Fibroblast of villous mesenchyme (primary cell): Measurements from ENCODE around the gene ZNF367. TPM values are rescaled to one million over a fixed set of nuclear protein-coding genes. Genes with fewer than 3 reads are reported as not detected.

ENCODE experiments used
- DNase-seq: peaks from one replicate; pipeline ENCODE4 v3.0.0-alpha.2; 2010; ENCODE audit warnings: low read depth
- H3K4me3 ChIP-seq: 2 replicates; pipeline ENCODE4 v1.5.1; 2011; ENCODE audit warnings: low read depth, mild to moderate bottlenecking, low read length
- CTCF ChIP-seq: IDR thresholded peaks from 2 replicates; pipeline ENCODE4 v1.5.1; 2012; ENCODE audit warnings: low read depth, mild to moderate bottlenecking, low read length; ENCODE audit not compliant: insufficient read depth
- total RNA-seq: library from RNA; depleted of rRNA; stranded (reverse); fragments of >200 nt; gene quantifications from 2 replicates; pipeline ENCODE4 v1.2.3, GENCODE V29; 2012

Gene ZNF367
- total RNA-seq, 1 donor = 5.6 TPM

- no peak for DNase-seq
- no peak for TF ChIP-seq CTCF
- no peak overlapping the region for H3K4me3 ChIP-seq
Observed at GRCh38 chr9:96440671-96441199, 22.6 kb upstream of the ZNF367 start.

GRCh38 chr9:96437454-96437853 is 19.3 kb upstream of the ZNF367 start:
- TF ChIP-seq CTCF = no peak
- H3K4me3 ChIP-seq = no peak overlapping the region
- no peak for DNase-seq

GRCh38 chr9:96436456-96437126 is 18.4 kb upstream of the ZNF367 start:
- no peak overlapping the region for H3K4me3 ChIP-seq
- no peak for TF ChIP-seq CTCF
- no peak for DNase-seq

GRCh38 chr9:96436063-96436455 is 17.9 kb upstream of the ZNF367 start:
- no peak for TF ChIP-seq CTCF
- DNase-seq = no peak
- no peak overlapping the region for H3K4me3 ChIP-seq

GRCh38 chr9:96435345-96435744 is 17.2 kb upstream of the ZNF367 start:
- DNase-seq = no peak
- H3K4me3 ChIP-seq = no peak overlapping the region
- no peak for TF ChIP-seq CTCF

GRCh38 chr9:96430377-96430776 is 12.2 kb upstream of the ZNF367 start:
- H3K4me3 ChIP-seq = no peak overlapping the region
- DNase-seq = no peak
- no peak for TF ChIP-seq CTCF

- DNase-seq = no peak
- H3K4me3 ChIP-seq = no peak overlapping the region
- TF ChIP-seq CTCF = no peak
Observed at GRCh38 chr9:96429732-96430131, 11.6 kb upstream of the ZNF367 start.
